ENCODE results near the gene TPP1.

Gene TPP1

DNA sequence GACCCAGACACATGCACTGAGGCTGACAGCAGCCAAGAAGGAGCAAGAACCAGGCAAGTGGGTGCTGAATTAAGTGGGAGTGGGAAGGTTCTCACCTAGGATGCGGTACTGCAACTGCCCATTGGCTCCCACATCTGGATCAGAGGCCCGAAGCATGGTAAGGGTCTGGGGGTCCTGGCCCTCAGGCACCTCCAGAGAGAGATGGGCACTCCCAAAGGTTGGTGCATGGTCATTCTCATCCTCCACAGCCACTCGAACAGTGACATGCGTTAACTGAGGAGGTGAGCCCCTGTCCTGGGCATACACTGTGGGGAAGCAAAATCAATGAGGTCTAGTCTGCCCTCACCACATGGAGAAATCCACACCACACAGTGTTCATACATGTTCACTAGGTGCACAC is 9.3 kb upstream of the TPP1 start:
- no peaks in the 10 kb centered on the region for H3K27me3 Mint-ChIP-seq
- DNase-seq (ENCODE audit: low spot score in 2 of 2) (no peak), ATAC-seq (ENCODE audit: low read depth) (no peak)
- H3K36me3 Mint-ChIP-seq = no peaks in the 10 kb centered on the region
- no peak overlapping the region for H3K4me3 Mint-ChIP-seq
- H3K4me1 Mint-ChIP-seq = peaks cover 15% of the 10 kb centered on the region
- no peaks in the 10 kb centered on the region for H3K9me3 Mint-ChIP-seq
- H3K27ac Mint-ChIP-seq = no peak overlapping the region

DNA sequence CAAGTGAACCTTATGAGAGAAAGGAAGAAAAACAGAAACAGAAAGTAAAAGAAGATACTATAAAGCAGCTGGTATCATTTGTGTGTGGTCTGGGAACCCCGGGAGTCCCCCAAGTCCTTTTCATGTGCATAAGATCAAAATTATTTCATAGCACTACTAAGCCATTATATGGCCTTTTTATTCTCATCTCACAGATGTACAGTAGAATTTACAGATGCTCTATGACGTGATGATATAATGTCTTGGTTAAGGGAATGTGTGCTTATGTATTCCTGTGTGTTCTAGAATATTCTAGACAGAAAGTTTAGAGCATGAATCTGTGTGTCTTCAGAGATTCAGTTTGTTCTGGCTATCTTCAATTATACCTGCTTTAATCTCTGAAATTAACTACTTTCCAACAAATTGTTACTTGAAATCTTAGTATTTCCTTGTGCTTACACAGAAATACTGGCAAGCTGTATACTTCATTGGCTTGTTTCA is 8.6 kb upstream of the TPP1 start:
- no peak for DNase-seq (ENCODE audit: low spot score in 2 of 2)
- Mint-ChIP-seq H3K4me3 (peak overlapping the region; percentile 4), H3K4me1 (peaks cover 15% of the 10 kb centered on the region), H3K9me3 (no peaks in the 10 kb centered on the region), H3K27me3 (no peaks in the 10 kb centered on the region), H3K36me3 (no peaks in the 10 kb centered on the region), H3K27ac (no peak overlapping the region)
- peak; percentile 99 for ATAC-seq (ENCODE audit: low read depth)

DNA sequence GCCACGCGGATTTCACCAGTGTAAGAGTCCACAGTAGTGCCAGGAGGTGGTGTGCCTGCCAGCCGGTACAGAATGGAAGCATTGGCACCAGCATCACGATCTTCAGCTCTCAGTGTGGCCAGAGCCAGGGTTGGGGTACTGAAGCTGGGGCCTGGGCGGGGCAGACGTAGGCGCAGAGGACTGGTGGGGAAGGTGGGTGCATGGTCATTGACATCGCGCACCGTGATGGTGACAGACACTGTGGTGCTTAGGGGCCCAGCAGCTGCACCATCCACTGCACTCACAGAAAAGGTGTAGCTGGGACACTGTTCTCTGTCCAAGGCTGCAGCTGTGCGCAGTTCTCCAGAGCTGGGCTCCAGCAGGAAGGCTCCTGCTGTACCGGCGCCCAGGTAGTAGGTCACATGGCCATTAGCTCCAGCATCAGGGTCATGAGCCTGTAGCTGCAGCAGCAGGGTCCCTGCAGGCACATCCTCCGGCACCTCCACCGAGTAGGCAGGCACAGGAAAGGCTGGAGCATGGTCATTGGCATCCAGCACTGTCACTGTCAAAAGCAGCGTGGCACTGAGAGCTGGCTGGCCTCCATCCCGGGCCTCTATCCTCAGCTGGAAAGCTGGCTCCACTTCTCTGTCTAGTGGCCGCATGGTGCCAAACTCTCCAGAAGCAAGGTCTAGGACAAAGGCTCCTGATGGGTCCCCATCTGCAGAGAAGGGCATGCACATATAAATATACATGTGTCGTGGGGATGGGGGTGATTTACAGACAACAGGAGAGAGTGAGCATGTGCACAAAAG is 7.9 kb upstream of the TPP1 start:
- Mint-ChIP-seq H3K9me3 (no peaks in the 10 kb centered on the region), H3K4me3 (peak overlapping the region; percentile 14), H3K36me3 (no peaks in the 10 kb centered on the region), H3K4me1 (peaks cover 15% of the 10 kb centered on the region), H3K27ac (no peak overlapping the region), H3K27me3 (no peaks in the 10 kb centered on the region)
- DNase-seq (ENCODE audit: low spot score in 2 of 2) = no peak
- no peak for ATAC-seq (ENCODE audit: low read depth)

DNA sequence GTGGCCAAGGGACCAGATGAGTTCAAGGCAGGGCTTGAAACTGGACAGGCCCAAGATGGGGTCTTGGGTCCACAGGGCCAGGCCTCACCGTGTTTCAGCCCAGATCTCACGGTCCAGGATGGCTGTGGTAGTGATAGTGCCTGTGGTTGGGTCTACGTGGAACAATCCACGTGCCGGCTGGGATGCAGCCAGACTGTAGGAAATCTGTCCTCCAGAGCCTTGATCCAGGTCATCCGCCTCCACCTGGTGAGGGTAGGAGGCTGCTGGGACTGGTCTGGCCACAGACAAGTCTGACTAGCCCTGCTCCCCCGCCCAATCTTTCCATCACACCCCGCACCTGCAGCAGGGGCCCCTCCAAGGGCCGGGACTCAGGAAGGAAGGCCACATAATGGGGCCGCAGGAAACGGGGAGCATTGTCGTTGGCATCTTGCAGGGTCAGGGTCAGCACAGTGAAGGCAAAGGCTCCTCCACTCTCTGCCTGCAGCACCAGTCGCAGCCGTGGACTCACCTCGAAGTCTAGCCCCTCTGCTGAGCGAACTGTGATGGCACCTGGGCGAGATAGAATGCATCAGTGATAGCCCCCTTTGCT is 6.7 kb upstream of the TPP1 start:
- H3K4me1 Mint-ChIP-seq = peaks cover 15% of the 10 kb centered on the region
- no peak for ATAC-seq (ENCODE audit: low read depth)
- H3K36me3 Mint-ChIP-seq = no peaks in the 10 kb centered on the region
- H3K27ac Mint-ChIP-seq = no peak overlapping the region
- H3K9me3 Mint-ChIP-seq = no peaks in the 10 kb centered on the region
- DNase-seq (ENCODE audit: low spot score in 2 of 2) = no peak
- no peak overlapping the region for H3K4me3 Mint-ChIP-seq
- no peaks in the 10 kb centered on the region for H3K27me3 Mint-ChIP-seq

DNA sequence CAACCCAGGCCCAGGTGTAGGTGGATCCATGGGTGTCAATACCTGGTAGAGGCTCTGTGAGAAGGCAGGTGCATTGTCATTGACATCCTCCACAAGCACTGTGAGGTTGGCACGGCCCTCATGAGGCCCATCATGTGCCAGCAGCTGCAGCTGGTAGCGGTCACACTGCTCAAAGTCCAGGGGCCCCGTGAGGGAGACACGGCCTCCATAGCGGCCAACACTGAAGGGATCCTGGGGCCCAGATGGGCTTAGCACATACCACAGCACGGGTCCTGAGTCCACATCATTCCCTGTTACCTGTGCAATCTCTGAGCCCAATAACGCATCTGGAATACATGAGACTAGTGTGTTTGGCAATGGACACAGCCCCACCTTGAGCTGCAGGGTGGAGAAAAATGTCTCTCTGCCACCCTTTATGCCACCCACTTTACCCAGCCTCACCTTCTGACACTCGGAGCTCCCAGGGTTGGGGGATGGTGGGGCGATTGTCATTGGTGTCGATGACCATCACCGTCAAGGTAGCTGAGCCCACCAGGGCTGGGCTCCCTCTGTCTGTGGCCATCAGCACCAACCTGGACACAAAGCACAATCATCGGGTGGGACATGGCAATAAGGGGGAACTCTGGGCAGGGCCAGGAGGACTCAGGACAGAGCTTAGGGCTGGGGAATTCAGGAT is 6.1 kb upstream of the TPP1 start:
- no peak for ATAC-seq (ENCODE audit: low read depth)
- Mint-ChIP-seq H3K36me3 (no peaks in the 10 kb centered on the region), H3K27me3 (no peaks in the 10 kb centered on the region), H3K27ac (no peak overlapping the region), H3K9me3 (no peaks in the 10 kb centered on the region), H3K4me1 (peaks cover 15% of the 10 kb centered on the region), H3K4me3 (no peak overlapping the region)
- no peak for DNase-seq (ENCODE audit: low spot score in 2 of 2)

DNA sequence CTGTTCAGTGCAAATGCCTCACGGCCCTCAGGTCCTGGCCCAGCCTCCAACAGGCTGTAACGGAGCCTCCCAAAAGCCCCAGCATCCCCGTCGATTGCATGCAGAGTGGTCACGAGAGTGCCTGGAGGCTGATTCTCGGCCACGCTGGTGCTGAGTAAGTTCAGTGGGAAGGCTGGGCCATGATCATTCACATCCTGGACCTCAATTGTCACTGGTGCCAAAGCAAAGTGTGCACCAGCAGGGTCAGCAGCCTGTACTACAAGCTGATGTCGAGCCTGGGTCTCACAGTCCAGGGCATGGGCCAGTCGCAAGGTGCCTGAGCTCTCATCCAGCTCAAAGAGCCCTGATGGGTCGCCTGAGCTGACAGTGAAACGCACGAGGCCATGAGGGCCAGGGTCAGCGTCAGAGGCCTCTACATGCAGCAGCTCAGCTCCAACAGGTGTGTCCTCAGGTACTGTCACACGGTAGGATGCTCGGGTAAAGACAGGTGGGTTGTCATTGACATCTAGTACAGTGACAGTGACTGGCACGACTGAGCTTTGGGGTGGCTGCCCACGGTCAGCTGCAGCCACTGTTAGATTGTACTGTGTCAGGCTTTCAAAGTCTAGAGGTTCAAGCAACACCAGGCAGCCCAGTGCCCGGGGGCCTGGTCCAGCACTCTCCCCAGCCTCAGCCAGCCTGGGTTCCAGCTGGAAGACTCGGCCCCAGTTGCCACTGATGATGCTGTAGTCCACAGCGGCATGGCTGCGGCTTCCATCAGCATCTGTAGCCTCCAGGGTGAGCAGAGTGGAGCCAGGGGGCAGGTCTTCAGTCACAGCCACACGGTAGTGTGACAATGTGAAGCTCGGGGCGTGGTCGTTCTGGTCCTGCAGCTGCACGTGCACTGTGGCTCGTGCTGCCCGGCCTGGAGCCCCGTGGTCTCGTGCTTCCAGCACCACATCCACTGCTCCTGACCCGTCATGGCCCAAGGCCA is 4.5 kb upstream of the TPP1 start:
- no peaks in the 10 kb centered on the region for H3K36me3 Mint-ChIP-seq
- no peaks in the 10 kb centered on the region for H3K27me3 Mint-ChIP-seq
- peaks cover 15% of the 10 kb centered on the region for H3K4me1 Mint-ChIP-seq
- ATAC-seq (ENCODE audit: low read depth) (no peak), DNase-seq (ENCODE audit: low spot score in 2 of 2) (no peak)
- no peak overlapping the region for H3K4me3 Mint-ChIP-seq
- H3K27ac Mint-ChIP-seq = no peak overlapping the region
- no peaks in the 10 kb centered on the region for H3K9me3 Mint-ChIP-seq

DNA sequence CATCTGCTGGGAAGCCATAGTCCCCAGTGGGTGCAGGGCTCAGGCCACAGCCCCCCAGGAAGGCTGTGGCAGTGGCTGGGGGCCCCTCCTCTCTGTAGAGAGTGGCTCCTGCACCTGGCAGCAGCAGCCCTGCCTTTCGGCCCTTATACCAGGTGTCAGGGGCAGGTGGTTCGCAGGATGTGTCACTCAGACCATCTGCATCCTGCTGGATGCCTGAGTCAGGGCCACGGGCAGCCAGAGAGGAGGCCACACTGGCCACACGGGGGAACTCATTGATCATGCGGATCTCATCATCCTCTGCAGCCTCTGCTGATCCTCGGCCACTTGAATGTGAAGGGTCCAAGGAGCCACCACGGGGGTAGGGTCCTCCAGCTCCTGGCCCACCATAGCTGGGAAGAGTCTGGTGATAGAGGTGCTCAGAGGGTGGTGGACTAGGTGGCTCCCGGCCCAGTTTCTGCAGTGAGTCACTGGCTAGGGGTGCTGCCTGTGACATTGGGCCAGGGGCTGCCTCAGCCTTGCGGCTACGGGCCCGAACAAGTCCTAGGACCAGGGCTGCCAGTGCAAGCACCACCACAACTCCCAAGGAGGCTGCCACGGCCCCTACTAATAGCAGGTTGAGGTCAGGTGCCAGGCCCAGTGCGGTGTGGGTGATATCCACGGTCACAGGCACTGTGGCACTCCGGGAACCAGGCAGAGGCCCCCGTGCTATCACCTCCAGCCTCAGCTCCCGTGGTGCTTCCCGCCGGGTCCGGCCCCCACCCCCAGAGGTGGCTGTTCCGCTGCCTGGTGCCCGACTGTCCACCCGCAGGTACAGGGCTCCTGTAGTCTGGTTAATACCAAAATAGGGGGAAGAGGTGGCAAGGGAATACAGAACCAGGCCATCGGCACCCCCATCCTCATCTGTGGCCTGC is 3.3 kb upstream of the TPP1 start:
- Mint-ChIP-seq H3K4me3 (no peak overlapping the region), H3K27me3 (no peaks in the 10 kb centered on the region), H3K4me1 (peaks cover 10% of the 10 kb centered on the region), H3K36me3 (no peaks in the 10 kb centered on the region), H3K9me3 (no peaks in the 10 kb centered on the region), H3K27ac (no peak overlapping the region)
- ATAC-seq (ENCODE audit: low read depth) (no peak), DNase-seq (ENCODE audit: low spot score in 2 of 2) (no peak)

DNA sequence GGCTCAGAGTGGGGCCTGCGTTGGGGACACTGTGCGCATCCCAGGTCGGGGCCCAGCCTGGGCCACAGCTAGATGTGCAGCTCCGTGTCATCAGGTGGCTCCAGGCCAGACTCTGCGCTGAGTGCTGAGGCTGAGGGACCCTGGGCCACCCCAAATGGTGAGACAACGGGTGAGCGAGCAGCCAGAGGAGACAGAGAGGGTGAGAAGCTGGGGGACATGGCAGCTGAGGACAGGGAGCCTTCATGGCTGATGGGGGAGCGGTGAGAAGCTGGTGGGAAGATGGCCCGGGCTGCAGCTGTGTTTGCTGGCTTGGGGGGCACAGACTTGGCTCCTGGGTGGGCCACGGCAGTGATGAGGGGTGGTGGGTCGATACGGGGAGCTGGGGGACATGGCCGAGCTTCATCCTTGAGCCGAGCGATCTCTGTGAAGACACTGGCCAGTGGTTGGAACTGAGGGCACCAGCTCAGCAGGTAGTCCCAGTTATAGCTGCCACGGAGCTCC is 2.5 kb upstream of the TPP1 start:
- Mint-ChIP-seq H3K9me3 (no peaks in the 10 kb centered on the region), H3K27ac (no peak overlapping the region), H3K36me3 (peaks cover under 1% of the 10 kb centered on the region), H3K27me3 (no peaks in the 10 kb centered on the region), H3K4me3 (no peak overlapping the region), H3K4me1 (peaks cover 7% of the 10 kb centered on the region)
- ATAC-seq (ENCODE audit: low read depth) (no peak), DNase-seq (ENCODE audit: low spot score in 2 of 2) (no peak)

DNA sequence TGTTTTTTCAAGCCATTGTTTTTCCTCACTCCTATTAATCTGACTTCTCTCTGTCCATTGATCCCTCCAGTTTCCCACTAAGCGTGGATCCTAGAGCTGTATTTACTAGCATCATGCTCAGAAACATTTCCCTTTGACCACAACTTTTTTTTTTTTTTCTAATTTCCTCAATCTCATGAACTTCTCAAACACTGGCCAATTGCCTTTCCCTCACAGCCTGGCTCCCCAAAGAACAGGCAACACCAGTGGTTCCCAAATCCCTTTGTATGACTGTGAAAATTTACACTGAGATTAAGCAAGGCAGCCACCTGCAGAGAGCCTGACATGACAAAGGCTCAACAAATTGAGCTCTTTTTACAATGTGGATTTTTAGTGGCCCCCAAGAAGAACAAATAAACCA is 1.4 kb upstream of the TPP1 start:
- no peak for DNase-seq (ENCODE audit: low spot score in 2 of 2)
- Mint-ChIP-seq H3K27ac (no peak overlapping the region), H3K4me1 (peaks cover 11% of the 10 kb centered on the region), H3K4me3 (no peak overlapping the region), H3K27me3 (no peaks in the 10 kb centered on the region), H3K36me3 (peaks cover 9% of the 10 kb centered on the region), H3K9me3 (no peaks in the 10 kb centered on the region)
- no peak for ATAC-seq (ENCODE audit: low read depth)

DNA sequence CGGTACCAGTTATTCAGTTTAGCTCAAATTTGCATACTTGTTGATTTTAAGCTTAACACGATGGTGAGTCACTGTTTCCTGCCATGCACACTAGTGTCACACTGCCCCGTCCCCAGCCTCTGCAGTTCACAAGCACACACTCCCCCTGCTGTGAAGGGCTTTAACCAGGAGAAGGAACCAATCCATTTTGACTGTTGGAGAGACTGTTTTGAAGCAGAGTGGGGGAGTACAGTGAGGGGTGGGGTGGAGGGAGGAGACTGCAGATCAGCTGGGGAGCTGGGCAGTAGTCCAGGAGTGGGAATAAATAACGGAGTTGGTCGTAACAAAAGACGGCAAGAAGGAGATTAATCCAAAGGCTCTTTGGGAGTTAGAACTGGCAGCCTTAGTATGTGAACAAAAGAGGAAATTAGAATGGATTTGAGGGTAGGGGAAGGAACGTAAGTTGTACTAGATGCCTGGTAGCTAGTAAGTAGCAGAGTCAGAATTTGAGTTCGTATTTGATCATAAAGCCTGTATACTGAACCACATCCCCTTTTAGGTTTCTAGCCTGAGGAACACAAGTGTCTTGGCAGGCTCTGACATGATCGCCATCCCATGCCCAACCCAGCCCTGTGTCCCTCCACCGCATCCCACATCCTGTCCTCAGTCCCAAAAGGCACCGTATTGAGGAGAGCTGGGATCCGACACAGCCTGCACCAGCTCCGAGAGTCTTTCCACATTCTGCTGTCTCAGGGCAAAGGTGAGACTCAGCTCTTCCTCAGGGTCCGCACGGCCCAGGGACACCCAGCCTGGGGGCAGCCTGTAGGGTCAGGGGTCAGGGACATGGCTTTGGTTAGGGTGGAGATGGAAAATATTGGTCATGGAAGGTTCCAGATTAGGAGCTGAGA is 862 bp downstream of the TPP1 start:
- DNase-seq (ENCODE audit: low spot score in 2 of 2) = peak; percentile 42 to 43
- peak; percentile 50 for ATAC-seq (ENCODE audit: low read depth)
- Mint-ChIP-seq H3K36me3 (peaks cover 18% of the 10 kb centered on the region), H3K4me3 (no peak overlapping the region), H3K9me3 (no peaks in the 10 kb centered on the region), H3K4me1 (peaks cover 15% of the 10 kb centered on the region), H3K27ac (no peak overlapping the region), H3K27me3 (no peaks in the 10 kb centered on the region)

DNA sequence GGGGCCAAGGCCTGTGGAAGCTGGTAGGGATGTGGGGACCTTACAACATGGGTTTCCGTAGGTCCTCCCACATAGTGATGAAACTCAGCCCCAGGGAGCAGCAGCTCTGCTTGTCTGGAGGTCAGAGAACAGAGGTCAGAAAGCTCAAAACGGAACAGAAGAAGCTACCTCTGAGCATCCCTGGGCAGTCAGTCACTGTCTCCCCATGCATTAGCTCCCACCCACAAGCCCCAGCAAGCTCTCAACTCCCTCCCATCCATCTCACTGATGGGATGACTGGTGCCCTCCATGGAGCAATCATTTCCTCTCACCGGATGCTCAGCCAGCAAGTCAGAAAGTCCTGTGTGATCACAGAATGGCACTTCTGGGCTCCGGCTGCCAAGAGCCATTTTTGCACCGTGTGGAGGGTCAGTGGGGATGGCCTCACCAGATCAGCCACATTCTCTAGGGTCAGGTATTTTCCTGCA is 1.9 kb downstream of the TPP1 start:
- Mint-ChIP-seq H3K36me3 (peaks cover 18% of the 10 kb centered on the region), H3K4me3 (no peak overlapping the region), H3K27me3 (no peaks in the 10 kb centered on the region), H3K9me3 (no peaks in the 10 kb centered on the region), H3K4me1 (peaks cover 15% of the 10 kb centered on the region), H3K27ac (no peak overlapping the region)
- DNase-seq (ENCODE audit: low spot score in 2 of 2) (no peak), ATAC-seq (ENCODE audit: low read depth) (no peak)

Data from memory B cell (primary cell).